Bladder microvascular endothelial cell (primary cell): Measurements from ENCODE around the gene SUPT5H. TPM values are rescaled to one million over a fixed set of nuclear protein-coding genes. Genes with fewer than 3 reads are reported as not detected.

Experiments
- total RNA-seq: library from RNA; depleted of rRNA; stranded (reverse); fragments of >200 nt; gene quantifications from 2 replicates; pipeline ENCODE4 v1.2.3, GENCODE V29; 2014

The SUPT5H gene
- 39.0 and 72.6 TPM in 2 replicates for total RNA-seq

GRCh38 chr19:39445196-39446111 lies at the start of gene SUPT5H:
TSS of gene SUPT5H (plus strand) at chr19:39445582. CDS start at chr19:39445891, 309 bp downstream.

GRCh38 chr19:39406656-39407409 lies 38.5 kb upstream of the SUPT5H start, which contains the start of gene ZFP36:
TSS of gene ZFP36 (plus strand) at chr19:39406847. CDS start at chr19:39406905, 58 bp downstream.

GRCh38 chr19:39412100-39412866 lies 33.1 kb upstream of the SUPT5H start, which contains the start of gene PLEKHG2:
TSS of gene PLEKHG2 (plus strand) at chr19:39412669. CDS start at chr19:39414087, 1,418 bp downstream.

DNA sequence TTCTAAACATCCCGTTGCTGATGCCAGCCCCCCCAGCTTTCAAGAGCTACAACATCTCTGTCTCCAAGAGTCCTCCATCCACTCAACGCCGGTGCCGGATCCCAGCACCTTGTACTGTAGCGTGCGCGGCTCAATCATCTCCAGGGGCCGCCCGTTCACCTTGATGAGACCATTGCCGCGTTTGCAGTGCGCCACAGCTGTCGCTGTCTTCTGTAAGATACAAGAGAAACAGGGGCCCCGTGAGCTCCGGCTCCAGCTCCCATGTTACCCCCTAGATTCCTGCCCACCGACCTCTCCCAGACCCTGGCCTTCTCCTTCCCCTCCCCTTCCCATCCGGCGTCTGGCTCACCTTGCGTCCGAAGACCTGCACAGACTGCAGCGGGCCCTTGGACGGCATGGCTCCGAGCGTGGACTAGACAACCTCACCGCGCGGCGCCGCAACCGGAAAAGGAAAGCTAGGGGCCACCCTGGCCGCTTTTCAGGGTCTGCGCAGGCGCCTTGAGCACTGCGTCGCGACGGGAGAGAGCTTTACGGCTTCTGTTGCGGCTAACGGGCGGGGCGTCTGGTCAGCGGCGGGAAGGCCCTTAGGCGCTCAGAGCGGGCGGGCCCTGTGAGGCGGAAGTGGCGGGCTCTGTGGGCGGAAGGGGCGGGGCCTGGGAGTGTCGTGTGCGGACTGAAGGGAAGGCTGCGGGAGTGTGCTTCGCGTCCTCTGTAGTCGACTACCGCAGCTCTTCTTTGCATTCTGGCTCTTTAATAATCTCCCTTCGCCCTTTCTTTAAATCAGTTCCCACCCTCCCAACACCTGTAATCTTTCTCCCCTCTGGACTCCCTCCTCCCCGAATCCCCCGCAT lies 9.7 kb upstream of the SUPT5H start, which contains the start of gene RPS16:
RPS16 (minus strand) TSS at position 451 of the 851 bp plus-strand sequence; CDS start at position 397, 54 bp downstream.

GRCh38 chr19:39480337-39481228 lies 35.2 kb downstream of the SUPT5H start, which contains the start of gene TIMM50:
TSS of gene TIMM50 (plus strand) at chr19:39480838. CDS start at chr19:39480854, 16 bp downstream.

GRCh38 chr19:39498798-39499642 lies 53.6 kb downstream of the SUPT5H start, which contains the start of gene DLL3:
TSS of gene DLL3 (plus strand) at chr19:39498947. CDS start at chr19:39498975, 28 bp downstream.

GRCh38 chr19:39514840-39515550 lies 69.6 kb downstream of the SUPT5H start, which contains the start of gene SELENOV:
TSS of gene SELENOV (plus strand) at chr19:39515139. CDS start at chr19:39515213, 74 bp downstream.

Other genes with a start within 250 kb of the SUPT5H start
- gene NCCRP1, start 248.6 kb upstream of the SUPT5H start, total RNA-seq, result not detected in 2 replicates
- gene SYCN, start 241.3 kb upstream of the SUPT5H start, total RNA-seq, result not detected in 2 replicates
- gene IFNL3, start 200.6 kb upstream of the SUPT5H start, total RNA-seq, result not detected in 2 replicates
- not detected in 2 replicates for gene IFNL4, start 196.7 kb upstream of the SUPT5H start, total RNA-seq
- gene IFNL2, start 177.2 kb upstream of the SUPT5H start, total RNA-seq, result not detected in 2 replicates
- not detected in 2 replicates for gene IFNL1, start 149.2 kb upstream of the SUPT5H start, total RNA-seq
- gene LRFN1, start 124.7 kb upstream of the SUPT5H start, total RNA-seq, result 0.32 and 0.88 TPM in 2 replicates
- gene GMFG, start 109.5 kb upstream of the SUPT5H start, total RNA-seq, result 104 and 212 TPM in 2 replicates
- 23.3 and 39.3 TPM in 2 replicates for gene SAMD4B, start 103.2 kb upstream of the SUPT5H start, total RNA-seq
- 31.6 and 34.5 TPM in 2 replicates for gene PAF1, start 54.5 kb upstream of the SUPT5H start, total RNA-seq
- 8.7 and 11.2 TPM in 2 replicates for gene MED29, start 54.2 kb upstream of the SUPT5H start, total RNA-seq
- gene ZFP36, start 38.7 kb upstream of the SUPT5H start, total RNA-seq, result 0.49 and 1.9 TPM in 2 replicates
- 7.8 and 24.2 TPM in 2 replicates for gene PLEKHG2, start 32.9 kb upstream of the SUPT5H start, total RNA-seq
- 29.8 and 80.1 TPM in 2 replicates for gene RPS16, start 9.6 kb upstream of the SUPT5H start, total RNA-seq
- 49.1 and 62.5 TPM in 2 replicates for gene TIMM50, start 35.3 kb downstream of the SUPT5H start, total RNA-seq
- 0.19 and 0.32 TPM in 2 replicates for gene DLL3, start 53.4 kb downstream of the SUPT5H start, total RNA-seq
- gene SELENOV, start 69.6 kb downstream of the SUPT5H start, total RNA-seq, result not detected in 2 replicates
- 2.5 and 3.4 TPM in 2 replicates for gene EID2B, start 87.3 kb downstream of the SUPT5H start, total RNA-seq
- 12.5 and 12.9 TPM in 2 replicates for gene EID2, start 94.6 kb downstream of the SUPT5H start, total RNA-seq
- gene LGALS13, start 156.9 kb downstream of the SUPT5H start, total RNA-seq, result not detected in 2 replicates
- gene LGALS16, start 210.3 kb downstream of the SUPT5H start, total RNA-seq, result not detected in 2 replicates